Jurkat, Clone E6-1 (cell line): ENCODE data around the gene RIMBP3C. TPM values are rescaled to one million over a fixed set of nuclear protein-coding genes. Genes with fewer than 3 reads are reported as not detected.
"Not testable (repeated sequence)": the region's sequence is repeated elsewhere in the genome, so short reads cannot be mapped to it uniquely, and the experiment has no call there.

Source experiments
- DNase-seq: peaks from one replicate; pipeline ENCODE4 v3.0.0-alpha.2; 2011; ENCODE audit warnings: low read depth, low spot score
- H3K4me3 ChIP-seq: 2 replicates; pipeline ENCODE4 v1.5.1; 2011; ENCODE audit warnings: mild to moderate bottlenecking, low read length, control low read depth, moderate library complexity
- polyA plus RNA-seq: library from polyadenylated mRNA; unstranded; fragments of >200 nt; gene quantifications from one replicate; pipeline ENCODE4 v1.2.1, GENCODE V29; 2012; ENCODE audit warnings: missing spikeins; ENCODE audit not compliant: insufficient read length, insufficient read depth

The RIMBP3C gene
- 2.1 TPM for polyA plus RNA-seq

DNA sequence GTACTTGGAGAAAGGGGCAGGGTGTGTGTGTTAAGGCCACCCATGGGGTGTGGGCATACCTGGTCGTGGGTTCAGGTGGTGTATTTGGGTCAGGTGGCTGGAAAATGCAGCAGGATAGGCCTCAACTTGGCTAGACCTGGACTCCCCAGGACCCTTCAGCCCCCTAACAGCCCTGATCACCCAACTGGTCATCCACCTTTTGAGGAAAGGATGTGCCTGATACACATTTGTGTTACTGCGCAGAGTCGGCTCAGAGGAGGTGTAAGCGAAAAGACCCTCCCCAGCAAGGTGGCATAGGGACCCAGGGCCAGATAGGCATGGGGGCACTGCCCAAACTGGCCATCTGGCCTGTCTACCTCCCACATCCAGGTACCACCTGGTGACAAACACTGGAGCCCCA lies at the start of gene RIMBP3C:
Gene RIMBP3C, minus strand, starts transcription at position 101 of the 400 bp plus-strand sequence. CDS start 485 bp downstream, outside the sequence.
- not testable (repeated sequence) for H3K4me3 ChIP-seq, DNase-seq

GRCh38 chr22:21599053-21599893 lies 48.0 kb upstream of the RIMBP3C start:
- H3K4me3 ChIP-seq = no peak overlapping the region
- no peak for DNase-seq

GRCh38 chr22:21598302-21598701 lies 47.0 kb upstream of the RIMBP3C start:
- DNase-seq = no peak
- no peak overlapping the region for H3K4me3 ChIP-seq

GRCh38 chr22:21596356-21597135 lies 45.3 kb upstream of the RIMBP3C start:
- not testable (repeated sequence) for H3K4me3 ChIP-seq, DNase-seq

DNA sequence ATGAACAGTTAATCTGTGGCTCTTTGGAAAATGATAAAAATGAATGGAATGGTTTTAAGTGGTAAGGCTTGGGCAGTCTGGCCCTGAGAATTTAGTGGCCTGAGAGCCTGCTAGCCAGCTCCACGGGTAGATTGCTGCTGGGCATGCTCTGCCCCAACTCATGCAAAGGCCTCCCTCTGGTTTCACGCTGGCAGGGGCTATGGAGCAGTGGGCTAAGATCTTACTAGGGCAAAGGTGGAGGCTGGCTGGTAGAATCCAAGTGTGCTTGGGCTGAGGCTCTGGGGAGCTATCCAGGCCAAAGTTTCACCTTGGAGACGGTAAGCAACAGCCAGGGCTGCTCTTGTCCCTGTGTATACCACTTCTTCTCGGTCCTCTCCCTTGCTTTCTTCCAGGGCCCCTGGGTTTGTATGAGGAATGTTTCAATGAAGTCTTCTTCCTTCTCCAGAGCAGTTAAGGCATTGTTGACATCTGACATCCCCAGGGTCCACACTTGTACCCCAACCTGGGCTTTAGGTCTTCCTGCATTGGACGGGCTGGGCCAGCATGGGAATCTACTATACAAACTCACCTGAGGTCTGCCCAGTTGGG lies 43.7 kb upstream of the RIMBP3C start:
- no peak for DNase-seq

DNA sequence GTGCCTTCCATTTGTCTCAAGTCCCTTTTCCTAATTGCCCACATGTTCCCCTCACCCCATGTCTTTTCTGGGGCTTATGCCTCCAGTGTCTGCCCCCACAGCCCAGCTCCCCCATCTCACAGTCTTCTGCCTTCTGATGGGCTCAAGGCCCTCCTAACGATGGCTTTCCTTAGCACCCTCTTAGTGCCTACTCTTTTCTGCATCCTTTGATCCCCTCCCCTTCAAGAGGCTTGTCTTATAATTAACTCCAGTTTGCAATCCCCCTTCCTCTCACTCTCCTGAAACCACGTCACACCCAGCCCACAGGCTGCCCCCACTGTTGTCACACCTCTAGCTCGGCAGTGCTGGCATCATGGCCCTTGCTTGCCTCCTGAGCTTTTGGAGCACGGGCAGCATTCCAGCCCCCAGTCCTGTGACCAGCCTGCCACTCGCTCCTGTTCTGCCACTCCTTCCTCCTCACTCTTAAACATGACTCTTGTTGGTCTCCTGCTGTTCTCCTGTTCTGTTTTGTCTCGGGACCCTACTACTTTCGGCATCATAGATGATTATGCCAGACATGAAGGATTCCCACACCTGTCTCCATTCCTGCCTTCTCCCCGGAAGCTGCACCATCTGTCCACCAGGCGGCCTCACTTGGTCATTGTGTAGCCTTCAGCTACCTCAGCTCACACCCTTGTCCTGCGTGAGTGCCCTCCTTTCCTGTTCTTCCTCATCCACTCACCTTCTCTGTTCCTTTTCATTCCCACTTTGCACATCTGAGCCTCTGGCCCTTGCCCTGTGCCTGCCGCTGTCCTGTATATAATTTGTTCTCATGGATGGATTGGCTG lies 42.4 kb upstream of the RIMBP3C start:
- no peak for DNase-seq
- no peak overlapping the region for H3K4me3 ChIP-seq

More for the DNA sequence above, 43.7 kb upstream of the RIMBP3C start:
- no peak overlapping the region for H3K4me3 ChIP-seq

- no peak for DNase-seq
- H3K4me3 ChIP-seq = no peak overlapping the region
Observed at GRCh38 chr22:21592422-21592821, 41.2 kb upstream of the RIMBP3C start.

DNA sequence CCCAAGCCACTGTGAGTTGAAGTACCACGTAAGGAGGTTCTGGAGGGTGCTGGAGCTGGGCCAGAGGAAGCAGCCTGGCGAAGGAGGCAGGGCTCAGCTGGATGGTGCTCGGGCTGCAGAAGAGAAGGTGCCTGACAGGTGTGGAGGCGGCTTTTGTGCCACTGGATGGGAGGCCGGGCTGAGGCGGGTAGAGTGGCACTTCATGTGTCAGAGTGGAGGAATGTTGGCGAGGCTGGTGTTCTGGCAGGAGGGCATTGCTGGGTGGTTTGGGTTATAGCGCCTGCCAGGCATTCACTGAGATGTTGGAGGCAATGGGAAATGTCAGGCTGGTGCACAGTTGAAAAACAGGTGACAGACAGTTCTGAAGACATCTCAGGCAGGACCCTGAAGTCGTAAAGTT lies 40.4 kb upstream of the RIMBP3C start:
- DNase-seq = no peak
- H3K4me3 ChIP-seq = no peak overlapping the region

- no peak for DNase-seq
- no peak overlapping the region for H3K4me3 ChIP-seq
Observed at GRCh38 chr22:21590809-21591641, 39.8 kb upstream of the RIMBP3C start.

- H3K4me3 ChIP-seq = no peak overlapping the region
- DNase-seq = no peak
Observed at GRCh38 chr22:21589396-21589795, 38.1 kb upstream of the RIMBP3C start.

GRCh38 chr22:21587803-21588611 lies 36.7 kb upstream of the RIMBP3C start:
- no peak overlapping the region for H3K4me3 ChIP-seq
- DNase-seq = no peak

DNA sequence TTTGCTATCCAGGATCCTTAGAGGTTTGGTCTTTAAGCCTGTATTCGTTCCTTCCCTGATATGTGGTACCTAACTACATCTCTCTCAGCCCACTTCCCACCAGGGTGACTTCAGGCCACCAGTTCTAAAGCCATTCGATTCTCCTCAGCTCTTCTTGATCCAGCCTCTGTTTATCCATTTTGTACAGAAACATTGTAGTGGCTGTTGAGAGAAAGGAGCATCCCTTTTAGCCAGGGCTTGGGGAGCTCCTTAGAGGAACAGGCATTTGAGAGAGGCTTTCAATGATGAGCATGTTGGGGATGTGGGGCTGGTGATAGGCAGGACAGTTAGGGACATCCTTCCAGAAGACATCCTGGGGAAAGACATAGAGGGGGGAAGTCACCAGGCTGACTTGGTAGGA lies 34.1 kb upstream of the RIMBP3C start:
- H3K4me3 ChIP-seq = no peak overlapping the region
- no peak for DNase-seq

- DNase-seq = no peak
- H3K4me3 ChIP-seq = no peak overlapping the region
Observed at GRCh38 chr22:21582801-21583740, 31.8 kb upstream of the RIMBP3C start.

- not testable (repeated sequence) for DNase-seq, H3K4me3 ChIP-seq
Observed at GRCh38 chr22:21581009-21581713, 29.9 kb upstream of the RIMBP3C start.

- not testable (repeated sequence) for DNase-seq, H3K4me3 ChIP-seq
Observed at GRCh38 chr22:21580623-21581007, 29.4 kb upstream of the RIMBP3C start.

DNA sequence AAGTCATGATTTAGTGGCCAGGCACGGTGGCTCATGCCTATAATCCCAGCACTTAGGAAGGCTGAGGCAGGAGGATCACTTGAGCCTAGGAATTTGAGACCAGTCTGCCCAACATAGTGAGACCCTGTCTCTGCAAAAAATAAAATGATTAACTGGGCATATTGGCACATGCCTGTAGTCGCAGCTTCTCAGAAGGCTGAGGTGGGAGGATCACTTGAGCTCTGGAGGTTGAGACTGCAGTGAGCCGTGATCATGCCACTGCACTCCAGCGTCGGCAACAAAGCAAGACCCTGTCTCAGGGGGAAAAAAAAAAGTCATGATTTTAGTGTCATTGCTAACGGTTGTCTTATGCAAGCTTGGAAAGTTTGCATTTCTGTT lies 28.2 kb upstream of the RIMBP3C start:
- DNase-seq = no peak
- no peak overlapping the region for H3K4me3 ChIP-seq
